Activated CD8-positive, alpha-beta memory T cell treated with anti-CD3 and anti-CD28 coated beads for 1 hour (primary cell): ENCODE data around the gene MBD5.

ENCODE experiments used
- DNase-seq, 2 donors: peaks; one replicate each; pipeline ENCODE4 v3.0.0-alpha.2; 2020; ENCODE audit warnings: low read depth in 1 of 2; ENCODE audit errors: extremely low read depth in 1 of 2

The MBD5 gene

DNA sequence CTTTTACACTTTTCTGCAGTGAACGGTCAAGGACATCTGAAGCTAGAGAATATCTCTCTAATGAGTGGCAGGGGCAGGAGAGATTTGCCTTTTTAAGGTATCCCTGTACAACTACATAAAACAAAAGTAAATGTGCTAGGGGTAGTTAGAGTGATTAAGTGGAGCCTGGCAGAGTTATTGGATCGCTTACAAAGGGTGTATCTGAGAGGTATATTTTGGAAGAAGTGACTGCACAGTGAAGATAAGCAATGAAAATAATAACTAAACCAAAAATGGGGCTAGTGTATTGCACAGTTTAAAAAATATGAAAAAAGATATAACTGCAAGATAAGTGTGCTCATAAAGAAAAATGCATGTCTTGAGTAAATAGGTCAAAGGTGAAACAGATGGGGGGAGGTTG is 430.2 kb downstream of the MBD5 start:
- DNase-seq, result no peak

DNA sequence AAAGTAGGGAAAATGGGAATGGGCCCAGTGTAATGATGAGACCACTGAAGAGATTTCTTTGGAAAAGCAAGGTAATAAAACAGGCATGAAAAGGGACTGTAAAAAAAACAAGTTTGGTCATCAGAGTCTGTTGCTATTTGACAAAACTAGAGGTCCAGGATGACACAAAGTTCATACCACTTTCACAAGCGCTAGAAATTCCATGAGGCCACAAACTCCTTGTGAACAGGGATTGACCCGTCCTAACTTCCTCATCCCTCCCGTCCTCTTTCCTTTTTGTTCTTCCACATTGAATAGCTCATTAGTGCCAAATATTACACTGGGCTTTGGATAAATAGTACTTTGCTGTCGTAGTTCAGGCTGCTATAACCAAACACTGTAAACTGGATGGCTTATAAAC is 434.9 kb downstream of the MBD5 start:
- no peak for DNase-seq

DNA sequence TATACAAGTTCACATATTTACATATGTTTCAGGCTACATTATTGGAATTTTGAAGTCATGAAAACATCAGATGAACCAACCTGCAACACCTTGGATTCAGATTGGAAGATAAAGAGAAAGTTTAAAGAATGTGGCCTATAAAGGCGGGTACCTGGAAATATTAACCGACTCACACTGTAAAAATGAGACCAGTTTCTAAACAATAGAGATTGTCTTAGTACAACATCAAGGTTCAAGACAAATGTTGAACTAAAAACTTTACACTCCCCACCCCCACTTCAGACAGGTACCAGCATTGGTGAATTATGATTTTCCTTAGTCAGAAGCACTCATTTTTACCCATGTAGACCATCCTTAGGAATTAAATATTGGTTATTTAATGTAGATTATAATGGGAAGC is 437.3 kb downstream of the MBD5 start:
- no peak for DNase-seq

DNA sequence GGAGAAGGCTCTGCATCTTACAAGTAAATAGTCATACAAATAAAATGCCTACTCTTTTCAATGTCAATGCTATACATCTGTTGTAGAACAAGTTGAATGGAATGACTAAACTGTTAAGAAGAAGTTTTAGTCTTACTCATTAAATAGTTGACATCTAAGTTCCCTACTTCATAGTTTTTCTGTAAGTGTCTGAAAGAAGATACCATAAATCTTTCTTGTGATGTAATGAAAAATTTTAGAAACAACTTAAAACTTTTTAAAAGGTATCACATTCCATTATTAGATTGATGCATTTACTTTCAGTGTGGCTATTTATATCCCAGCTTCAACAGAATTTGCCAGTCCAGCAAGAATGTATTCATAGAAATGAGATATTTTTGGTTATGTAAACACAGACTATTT is 438.5 kb downstream of the MBD5 start:
- no peak for DNase-seq

DNA sequence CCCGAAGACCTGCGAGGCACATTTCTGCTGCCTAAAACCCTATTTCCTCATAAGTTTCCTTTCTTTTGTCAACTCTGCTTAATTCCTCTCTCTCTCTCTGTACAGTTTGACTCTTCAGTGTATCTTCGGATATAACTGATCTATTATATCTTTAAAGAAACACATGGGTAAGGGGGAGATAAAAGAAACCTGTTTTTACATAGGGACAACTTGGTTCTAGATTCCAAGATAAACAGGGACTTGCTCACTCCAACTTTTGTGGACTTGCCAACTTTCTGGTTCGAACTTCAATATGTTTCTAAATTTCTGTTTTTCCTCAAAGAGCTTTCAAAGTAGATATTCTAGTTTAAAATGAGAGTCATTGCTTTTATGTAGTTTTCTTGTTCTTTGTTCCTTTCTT is 441.0 kb downstream of the MBD5 start:
- no peak for DNase-seq

DNA sequence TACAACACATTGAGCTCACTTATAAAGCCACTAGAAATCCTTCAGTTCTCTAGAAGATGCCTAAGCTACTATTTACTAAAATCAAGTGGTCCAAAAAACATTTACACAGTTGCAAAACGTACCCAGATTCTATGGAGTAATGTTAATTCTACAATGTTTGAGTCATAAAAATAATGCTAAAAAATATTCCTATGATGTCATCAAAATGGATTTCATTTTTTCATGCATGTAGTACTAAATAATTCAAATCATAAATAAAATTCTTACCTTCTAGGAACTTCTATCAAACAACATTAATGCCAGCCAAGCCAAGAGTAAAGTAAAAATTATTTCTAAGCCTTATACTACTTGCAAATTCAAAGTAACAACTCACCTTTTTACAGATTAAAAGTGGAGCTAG is 454.7 kb downstream of the MBD5 start:
- DNase-seq, result no peak

DNA sequence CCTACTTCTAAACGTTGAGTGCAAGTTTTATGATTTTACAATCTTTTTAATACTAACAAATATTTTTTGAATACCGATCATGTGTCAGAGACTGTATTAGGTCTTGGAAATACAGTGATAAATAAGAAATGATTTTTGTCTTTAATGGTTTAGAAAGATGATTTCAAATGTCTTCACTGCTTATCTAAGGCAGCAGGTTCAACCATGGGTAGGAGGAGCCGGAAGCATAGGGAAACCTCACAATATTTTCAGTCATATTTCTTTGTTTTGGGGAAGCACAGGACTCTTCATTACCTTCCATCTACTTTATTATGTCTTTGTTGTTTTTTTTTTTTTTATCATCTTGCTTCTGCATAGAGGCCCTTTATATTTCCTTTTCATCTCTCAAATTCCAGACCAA is 458.5 kb downstream of the MBD5 start:
- no peak for DNase-seq

DNA sequence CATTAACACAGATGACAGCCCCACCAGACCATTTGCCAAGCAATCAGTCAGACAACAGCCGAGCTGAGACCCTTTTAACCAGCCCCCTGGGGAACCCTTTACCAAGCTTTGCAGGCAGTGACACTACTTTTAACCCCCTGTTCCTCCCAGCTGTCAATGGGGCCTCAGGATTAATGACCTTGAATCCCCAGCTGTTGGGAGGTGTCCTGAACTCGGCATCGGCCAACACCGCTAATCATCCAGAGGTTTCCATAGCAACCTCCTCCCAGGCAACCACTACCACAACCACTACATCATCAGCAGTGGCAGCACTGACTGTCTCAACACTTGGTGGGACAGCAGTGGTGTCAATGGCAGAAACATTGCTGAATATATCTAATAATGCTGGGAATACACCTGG is 462.8 kb downstream of the MBD5 start:
- no peak for DNase-seq

DNA sequence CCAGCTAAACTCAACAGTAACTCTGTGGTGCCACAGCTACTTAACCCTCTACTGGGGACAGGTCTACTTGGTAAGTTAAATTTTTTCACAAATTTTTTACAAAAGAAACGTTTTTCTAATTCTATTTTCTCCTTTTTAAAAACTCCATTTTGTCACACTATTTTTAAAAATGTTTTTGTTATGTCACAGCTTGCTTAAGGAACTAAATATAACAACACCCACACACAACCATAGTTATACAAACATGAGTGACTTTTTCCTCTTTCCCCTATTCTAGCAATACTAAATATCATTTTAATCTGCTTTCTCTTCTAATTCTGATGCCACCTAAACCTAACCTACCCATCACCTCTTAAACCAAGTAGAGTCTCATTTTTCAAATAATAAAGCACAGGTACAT is 463.2 kb downstream of the MBD5 start:
- DNase-seq, result no peak

DNA sequence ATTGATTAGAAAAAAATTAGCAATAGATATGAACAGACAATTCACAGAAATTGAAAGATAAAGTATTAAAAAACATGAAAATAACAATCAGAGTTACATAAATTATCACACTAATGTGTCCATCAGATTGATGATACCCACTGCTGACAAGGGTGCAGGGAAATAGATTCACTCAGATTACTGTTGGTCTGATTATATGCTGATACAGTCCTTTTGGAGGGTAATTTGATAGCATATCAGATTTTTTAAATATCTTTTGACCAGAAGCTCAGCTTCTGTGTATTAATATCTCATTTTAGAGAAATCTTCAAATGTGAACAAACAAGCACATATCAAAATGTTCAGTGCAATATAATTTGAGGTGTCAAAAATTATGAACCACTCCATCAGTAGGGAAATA is 465.8 kb downstream of the MBD5 start:
- no peak for DNase-seq

DNA sequence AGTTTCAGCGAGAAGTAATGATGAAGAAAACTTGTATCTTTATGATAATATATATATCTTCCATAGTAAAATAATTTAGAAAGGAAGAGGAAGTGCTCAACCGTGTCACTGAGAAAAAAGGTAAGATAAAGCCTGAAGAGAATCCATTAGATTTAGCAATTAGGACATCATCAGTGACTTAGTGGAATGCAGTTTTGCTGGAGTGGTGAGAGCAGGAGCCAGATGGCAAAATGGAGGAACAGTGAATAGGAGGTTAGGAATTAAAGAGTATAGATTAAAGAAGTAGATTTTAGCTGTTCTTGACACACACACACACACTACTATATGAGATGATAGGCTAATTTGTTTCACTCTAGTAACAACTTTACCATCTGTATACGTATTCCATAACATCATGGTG is 466.5 kb downstream of the MBD5 start:
- no peak for DNase-seq

DNA sequence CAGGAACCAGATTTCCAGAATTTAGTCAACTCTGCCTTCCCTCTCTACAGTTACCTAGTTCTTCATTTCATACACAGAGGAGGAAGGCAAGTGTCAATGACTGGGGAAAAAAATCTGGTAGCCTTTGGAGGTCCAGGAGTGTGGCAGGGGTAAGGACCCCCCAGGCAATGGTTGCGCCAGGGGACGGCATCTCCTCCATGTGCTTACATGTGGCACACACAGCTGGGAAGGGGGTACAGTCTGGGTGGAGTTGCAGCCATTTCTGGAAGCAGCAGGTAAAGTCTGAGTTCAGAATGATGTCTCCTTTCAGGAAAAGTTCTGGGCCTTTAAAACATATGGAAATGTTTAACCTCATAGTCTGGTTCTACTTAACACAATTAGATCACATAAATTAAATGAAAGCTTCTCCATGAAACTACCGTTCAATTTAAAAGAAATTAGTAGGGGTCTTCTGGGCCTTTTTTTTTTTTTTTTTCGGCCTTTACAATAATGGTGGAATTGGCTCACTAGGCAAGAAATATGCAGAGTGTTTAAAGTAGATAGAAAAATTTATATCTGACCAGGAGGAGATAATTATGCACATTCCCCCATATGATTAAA is 470.0 kb downstream of the MBD5 start:
- no peak for DNase-seq

DNA sequence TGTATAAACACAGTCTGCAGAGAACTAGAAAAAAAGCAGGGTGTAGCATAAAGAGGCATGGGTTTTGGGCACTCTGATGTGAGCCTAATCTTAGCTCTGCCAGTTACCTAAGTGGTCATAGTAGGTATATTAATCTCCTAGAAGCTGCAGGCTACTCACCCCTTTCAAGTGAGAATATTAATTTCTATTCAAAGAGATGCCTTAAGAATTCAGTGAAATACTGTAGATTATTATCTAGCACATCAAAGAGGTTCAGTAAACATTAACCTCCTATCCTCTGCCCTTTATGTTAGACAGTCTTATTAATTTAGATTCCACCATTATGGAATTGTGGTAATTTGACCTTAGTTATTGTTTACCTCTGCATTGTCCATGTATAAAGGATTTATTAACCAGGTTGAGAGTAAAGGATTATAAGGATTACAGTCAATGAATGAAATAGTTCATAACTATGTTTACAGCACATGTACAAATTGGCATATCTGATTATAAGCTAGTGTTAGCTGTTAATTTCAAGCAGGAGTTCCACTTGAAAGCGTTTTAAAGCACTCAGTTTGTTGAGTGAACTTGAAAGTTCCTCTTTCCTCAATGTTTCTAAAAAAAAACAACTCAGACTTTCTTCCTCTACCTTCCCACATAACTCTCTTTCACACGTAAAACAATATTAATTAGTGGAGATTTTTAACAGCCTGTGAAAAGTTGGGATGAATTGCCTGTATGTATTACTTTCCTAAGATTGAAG is 473.1 kb downstream of the MBD5 start:
- DNase-seq, result no peak

DNA sequence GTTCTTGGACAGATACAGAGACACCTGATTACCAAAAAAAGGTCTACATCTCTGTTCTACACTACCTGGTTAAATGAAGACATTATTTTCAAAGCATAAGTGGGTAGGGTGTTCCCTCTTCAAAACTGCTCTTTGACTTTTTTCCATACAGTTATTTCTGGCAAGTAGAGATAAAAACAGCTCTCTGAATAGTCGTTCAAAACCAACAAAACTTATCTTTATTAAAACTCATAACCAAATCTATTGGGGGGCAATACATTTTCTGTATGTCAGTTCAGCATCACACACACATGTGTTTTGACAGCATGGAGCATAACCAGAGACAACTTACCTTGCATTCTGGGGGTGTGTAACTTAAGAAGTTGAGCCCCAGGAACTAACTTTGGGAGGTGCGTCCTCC is 474.7 kb downstream of the MBD5 start:
- no peak for DNase-seq

DNA sequence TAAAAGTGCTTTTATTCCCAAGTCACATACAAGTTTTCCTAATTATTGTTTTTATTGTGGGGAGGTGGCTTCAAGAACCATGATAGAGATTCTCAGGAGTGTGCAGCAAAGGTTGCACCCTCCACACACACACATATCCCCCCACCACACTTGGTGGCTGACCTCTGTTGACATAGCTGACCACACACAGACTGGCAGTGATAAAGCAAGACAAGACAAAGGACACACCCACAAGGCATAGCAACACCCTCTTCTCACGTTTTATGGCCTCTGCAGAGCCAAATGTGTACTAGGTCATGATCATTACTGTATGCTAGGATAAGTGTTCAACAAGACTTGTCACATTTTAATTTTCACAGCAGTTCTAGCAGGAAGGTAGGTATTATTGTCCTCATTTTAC is 480.7 kb downstream of the MBD5 start:
- DNase-seq, result no peak

DNA sequence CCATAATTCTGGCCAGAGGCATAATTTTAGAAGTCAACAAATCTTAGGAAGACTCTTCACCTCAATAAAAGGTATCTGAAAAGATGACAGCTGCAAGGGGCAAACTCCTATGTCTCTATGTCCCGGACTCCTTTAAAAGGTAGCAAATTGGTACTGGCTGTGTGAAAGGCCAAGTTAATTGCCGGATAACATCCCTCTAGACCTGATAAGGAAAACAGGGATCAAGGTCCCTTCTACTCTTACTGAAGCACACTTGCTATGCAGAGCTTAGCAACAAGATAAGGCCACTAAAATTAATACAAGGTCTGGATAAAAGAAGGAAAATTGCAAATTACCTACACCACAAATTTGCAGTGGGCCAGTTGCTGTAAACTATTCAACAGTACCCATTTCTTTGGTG is 482.6 kb downstream of the MBD5 start:
- DNase-seq, result no peak

DNA sequence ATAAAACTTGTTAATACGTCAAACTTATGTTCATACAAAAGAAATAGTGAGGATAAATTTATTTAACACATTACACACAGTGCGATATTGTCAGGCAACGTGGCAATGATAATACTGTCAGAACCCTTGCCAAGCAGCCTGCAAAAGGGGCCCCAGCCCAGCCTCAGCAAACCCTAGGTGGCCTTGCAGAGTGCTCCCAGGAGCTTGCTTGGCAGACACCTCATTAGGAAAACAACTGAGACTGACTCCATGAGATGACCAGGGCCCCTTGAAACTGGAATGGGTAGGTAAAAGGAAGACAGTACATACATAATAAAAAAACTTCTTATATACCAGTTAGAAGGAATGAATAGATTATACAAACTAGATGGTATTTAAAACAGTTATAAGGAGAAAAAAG is 487.1 kb downstream of the MBD5 start:
- no peak for DNase-seq

DNA sequence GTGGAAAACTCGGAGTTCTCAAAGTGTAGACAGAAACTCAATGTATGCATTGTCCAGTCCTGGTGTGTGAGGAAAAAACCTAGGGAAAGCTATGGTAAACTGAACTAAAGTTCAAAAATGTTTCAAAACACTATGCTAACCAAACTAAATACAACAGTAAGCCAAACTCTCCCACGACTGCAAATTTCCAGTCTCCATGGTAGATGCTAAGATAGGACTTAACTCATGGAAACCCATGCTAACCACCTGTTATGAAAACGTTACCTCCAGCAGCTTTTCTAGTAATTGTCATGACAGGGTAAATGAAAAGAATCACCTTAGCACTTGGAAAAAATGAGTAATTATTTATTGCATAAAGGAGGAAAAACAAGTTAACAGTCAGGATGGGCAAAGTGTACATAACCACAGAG is 488.0 kb downstream of the MBD5 start:
- no peak for DNase-seq

DNA sequence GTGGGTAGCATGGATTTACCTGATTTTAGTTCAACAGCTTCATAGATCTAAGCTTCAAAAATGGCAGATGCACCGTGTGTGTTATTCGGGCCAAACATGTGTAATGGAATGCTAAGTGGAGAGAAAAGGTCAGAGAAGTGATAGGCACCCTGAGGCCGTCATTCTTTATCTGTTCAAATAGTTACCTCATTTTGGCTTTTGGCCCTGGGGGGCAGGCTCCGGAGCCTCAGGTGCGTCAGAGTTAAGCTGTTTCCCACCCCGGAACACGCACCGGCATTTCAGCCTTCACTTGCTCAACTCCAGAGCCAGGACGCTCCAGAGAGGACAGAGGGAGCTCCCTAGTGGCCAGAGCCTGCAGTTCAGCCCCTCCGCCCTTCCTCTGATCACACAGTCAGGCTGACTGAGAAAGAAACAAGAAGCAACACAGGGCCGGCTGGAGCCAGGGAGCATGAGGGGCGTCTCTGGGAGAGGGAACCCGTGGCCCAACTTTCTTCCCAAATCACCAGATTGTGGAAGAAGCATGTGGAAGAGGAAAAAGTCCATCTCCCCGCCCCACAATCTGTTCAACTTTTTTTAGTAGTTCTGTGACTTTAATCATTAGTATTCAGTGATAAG is 488.5 kb downstream of the MBD5 start:
- peak; percentile 63 to 65 for DNase-seq

DNA sequence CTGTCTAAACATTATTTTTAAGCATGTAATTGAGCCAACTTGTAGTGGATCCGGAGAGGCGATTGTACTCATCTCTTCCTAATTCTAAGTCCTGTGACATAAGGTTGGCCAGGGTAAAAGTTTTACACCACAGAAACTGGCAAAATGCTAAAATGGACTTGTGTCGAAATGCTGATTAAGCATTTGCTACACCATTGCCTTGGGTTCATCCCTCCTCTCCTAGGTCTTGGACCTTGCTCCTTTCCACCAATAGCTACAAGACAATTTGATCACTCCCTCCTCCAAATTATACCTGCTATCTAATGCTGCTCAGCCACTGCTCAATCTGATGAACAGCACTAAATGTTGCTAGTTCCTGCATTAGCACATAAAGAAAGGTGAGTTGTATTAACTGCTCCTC is 491.0 kb downstream of the MBD5 start:
- no peak for DNase-seq

DNA sequence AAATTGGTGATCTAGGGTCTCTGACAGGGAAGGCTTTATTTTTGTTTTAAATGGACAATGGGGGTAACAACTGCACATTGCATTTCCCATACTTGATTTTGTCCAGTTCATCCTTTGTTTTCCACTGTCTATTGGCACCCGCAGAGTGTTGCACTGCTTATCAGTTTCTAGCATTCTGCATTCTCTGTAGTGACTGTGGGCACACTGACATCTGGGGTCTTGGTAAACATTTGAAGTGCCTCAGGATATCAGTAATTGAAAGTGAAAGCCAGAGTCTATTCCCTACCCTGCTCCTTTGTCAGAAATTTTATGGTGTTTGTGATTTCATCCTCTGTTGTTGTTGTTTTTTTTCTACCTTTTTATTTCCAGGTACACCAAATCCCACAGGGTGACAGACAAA is 491.6 kb downstream of the MBD5 start:
- DNase-seq, result no peak

DNA sequence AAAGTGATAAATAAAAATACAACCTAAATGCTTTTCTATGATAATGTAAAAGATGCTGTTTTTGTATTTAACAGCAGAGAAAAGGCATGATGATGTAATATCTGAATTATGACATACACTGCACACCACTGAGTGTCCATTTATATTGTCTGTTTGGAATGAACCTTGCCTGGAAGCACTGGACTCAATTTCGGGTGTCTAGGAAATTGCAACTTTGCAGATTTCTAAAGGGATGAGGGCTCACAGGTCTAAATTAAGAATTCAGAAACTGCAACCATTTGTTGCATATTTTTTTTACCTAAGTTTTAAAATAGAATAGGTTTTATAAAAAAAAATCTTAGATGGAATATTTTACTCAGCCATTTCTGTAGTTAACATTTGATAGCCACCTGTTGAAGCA is 492.5 kb downstream of the MBD5 start:
- DNase-seq, result no peak

DNA sequence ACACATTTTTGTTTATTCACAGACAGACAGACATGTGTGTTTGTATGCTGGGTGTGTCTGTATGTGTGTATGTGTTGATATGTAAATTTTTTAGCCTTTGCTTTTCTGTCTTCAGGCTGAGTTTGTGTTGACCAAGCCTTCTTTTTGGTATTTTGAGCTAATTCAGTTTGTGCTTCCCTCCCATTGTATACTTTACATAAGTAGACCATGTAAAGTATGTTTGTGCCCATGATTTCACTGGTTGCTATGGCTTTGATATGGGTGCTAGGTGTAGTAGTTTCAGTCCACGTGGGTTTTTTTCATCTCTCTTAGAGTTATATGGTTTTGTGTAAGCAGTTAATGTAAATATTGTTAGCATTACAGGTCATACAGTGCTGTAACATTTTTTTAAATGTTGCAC is 494.2 kb downstream of the MBD5 start:
- DNase-seq, result no peak
